Neural progenitor cell (in vitro differentiated cells): ENCODE results near the gene TENT5C. TPM values are rescaled to one million over a fixed set of nuclear protein-coding genes. Genes with fewer than 3 reads are reported as not detected.

Source experiments
- DNase-seq: peaks from one replicate; pipeline ENCODE4 v3.0.0-alpha.2; 2016; ENCODE audit warnings: low spot score
- H2AFZ ChIP-seq: fragments of 200-600 bp; sonication (generic); replicated peaks from 2 replicates; pipeline ENCODE4 v1.6.1; 2016; ENCODE audit warnings: antibody characterized with exemption
- H3F3A ChIP-seq: fragments of 200-600 bp; sonication (generic); 2 replicates; pipeline ENCODE4 v1.6.1; 2016; ENCODE audit warnings: antibody characterized with exemption, low read depth
- H3K27ac ChIP-seq: fragments of 200-600 bp; sonication (generic); 2 replicates; pipeline ENCODE4 v1.5.1; 2016; ENCODE audit warnings: mild to moderate bottlenecking
- H3K27me3 ChIP-seq: fragments of 200-600 bp; sonication (generic); 2 replicates; pipeline ENCODE4 v1.6.1; 2016; ENCODE audit warnings: mild to moderate bottlenecking, moderate library complexity
- H3K36me3 ChIP-seq: fragments of 200-600 bp; sonication (generic); 2 replicates; pipeline ENCODE4 v1.5.1; 2016
- H3K4me1 ChIP-seq: fragments of 200-600 bp; sonication (generic); 2 replicates; pipeline ENCODE4 v1.6.1; 2016; ENCODE audit warnings: mixed run types
- H3K4me2 ChIP-seq: fragments of 200-600 bp; sonication (generic); 2 replicates; pipeline ENCODE4 v1.6.1; 2016
- H3K4me3 ChIP-seq: fragments of 200-600 bp; sonication (generic); 2 replicates; pipeline ENCODE4 v1.5.1; 2016
- H3K79me2 ChIP-seq: fragments of 200-600 bp; sonication (generic); 2 replicates; pipeline ENCODE4 v1.6.1; 2016; ENCODE audit warnings: low read depth
- H3K9ac ChIP-seq: fragments of 200-600 bp; sonication (generic); 2 replicates; pipeline ENCODE4 v1.6.1; 2016
- H3K9me3 ChIP-seq: fragments of 200-600 bp; sonication (generic); 2 replicates; pipeline ENCODE4 v1.5.1; 2016; ENCODE audit warnings: low read depth
- H4K20me1 ChIP-seq: fragments of 200-600 bp; sonication (generic); 2 replicates; pipeline ENCODE4 v1.6.1; 2016; ENCODE audit warnings: low read depth
- H3K27ac Mint-ChIP-seq: 3 replicates; pipeline ENCODE4 v1.8.0; 2021; ENCODE audit warnings: mixed read lengths
- H3K27me3 Mint-ChIP-seq: 2 replicates; pipeline ENCODE4 v1.8.0; 2022; ENCODE audit warnings: low read depth, mild to moderate bottlenecking, inconsistent platforms, moderate library complexity, mixed read lengths; ENCODE audit not compliant: insufficient read depth
- H3K36me3 Mint-ChIP-seq: 3 replicates; pipeline ENCODE4 v1.8.0; 2021; ENCODE audit warnings: mixed read lengths
- H3K4me1 Mint-ChIP-seq: 3 replicates; pipeline ENCODE4 v1.8.0; 2021; ENCODE audit warnings: mixed read lengths
- H3K4me3 Mint-ChIP-seq: 3 replicates; pipeline ENCODE4 v1.8.0; 2021; ENCODE audit warnings: mild to moderate bottlenecking, moderate library complexity, mixed read lengths
- H3K9me3 Mint-ChIP-seq: 3 replicates; pipeline ENCODE4 v1.8.0; 2020; ENCODE audit warnings: mixed read lengths
- EZH2 ChIP-seq: fragments of 200-600 bp; sonication (generic); IDR thresholded peaks from 2 replicates; pipeline ENCODE4 v1.6.1; 2017; ENCODE audit warnings: antibody characterized with exemption, mild to moderate bottlenecking, moderate library complexity
- EZH2phosphoT487 ChIP-seq: fragments of 200-600 bp; sonication (generic); IDR thresholded peaks from 2 replicates; pipeline ENCODE4 v1.6.1; 2017; ENCODE audit warnings: antibody characterized with exemption
- total RNA-seq: library from RNA; depleted of rRNA; stranded (reverse); fragments of >200 nt; gene quantifications from 2 replicates; pipeline ENCODE4 v1.2.3, GENCODE V29; 2015; ENCODE audit warnings: low replicate concordance
- TF ChIP-seq, protein P1 (sequence below): fragments of 200-600 bp; sonication (generic); IDR thresholded peaks from 2 replicates; pipeline ENCODE4 v1.5.1; 2017; ENCODE audit warnings: antibody characterized with exemption, mild to moderate bottlenecking

TENT5C gene
- total RNA-seq, 1 donor from 2014 or later, result 0.39 TPM

GRCh38 chr1:117615474-117615873 is 9.6 kb downstream of the TENT5C start:
- no peaks in the 10 kb centered on the region for H3K4me1 ChIP-seq
- no peak overlapping the region for H3K4me3 Mint-ChIP-seq
- DNase-seq, result no peak
- H3K27ac Mint-ChIP-seq, result no peak overlapping the region
- H4K20me1 ChIP-seq, result no peaks in the 10 kb centered on the region
- no peaks in the 10 kb centered on the region for H3K79me2 ChIP-seq
- H3K27me3 Mint-ChIP-seq, result peaks cover 6% of the 10 kb centered on the region
- no peak overlapping the region for H2AFZ ChIP-seq
- H3K27ac ChIP-seq, result no peak overlapping the region
- H3K4me3 ChIP-seq, result no peak overlapping the region
- TF ChIP-seq EZH2, result no peak
- TF ChIP-seq, protein P1, sequence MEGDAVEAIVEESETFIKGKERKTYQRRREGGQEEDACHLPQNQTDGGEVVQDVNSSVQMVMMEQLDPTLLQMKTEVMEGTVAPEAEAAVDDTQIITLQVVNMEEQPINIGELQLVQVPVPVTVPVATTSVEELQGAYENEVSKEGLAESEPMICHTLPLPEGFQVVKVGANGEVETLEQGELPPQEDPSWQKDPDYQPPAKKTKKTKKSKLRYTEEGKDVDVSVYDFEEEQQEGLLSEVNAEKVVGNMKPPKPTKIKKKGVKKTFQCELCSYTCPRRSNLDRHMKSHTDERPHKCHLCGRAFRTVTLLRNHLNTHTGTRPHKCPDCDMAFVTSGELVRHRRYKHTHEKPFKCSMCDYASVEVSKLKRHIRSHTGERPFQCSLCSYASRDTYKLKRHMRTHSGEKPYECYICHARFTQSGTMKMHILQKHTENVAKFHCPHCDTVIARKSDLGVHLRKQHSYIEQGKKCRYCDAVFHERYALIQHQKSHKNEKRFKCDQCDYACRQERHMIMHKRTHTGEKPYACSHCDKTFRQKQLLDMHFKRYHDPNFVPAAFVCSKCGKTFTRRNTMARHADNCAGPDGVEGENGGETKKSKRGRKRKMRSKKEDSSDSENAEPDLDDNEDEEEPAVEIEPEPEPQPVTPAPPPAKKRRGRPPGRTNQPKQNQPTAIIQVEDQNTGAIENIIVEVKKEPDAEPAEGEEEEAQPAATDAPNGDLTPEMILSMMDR, result no peak
- TF ChIP-seq EZH2phosphoT487, result no peak
- no peaks in the 10 kb centered on the region for H3F3A ChIP-seq
- no peaks in the 10 kb centered on the region for H3K27me3 ChIP-seq
- H3K4me2 ChIP-seq, result no peak overlapping the region
- H3K9ac ChIP-seq, result no peak overlapping the region
- no peaks in the 10 kb centered on the region for H3K4me1 Mint-ChIP-seq
- no peaks in the 10 kb centered on the region for H3K36me3 Mint-ChIP-seq
- H3K9me3 Mint-ChIP-seq, result no peaks in the 10 kb centered on the region
- H3K36me3 ChIP-seq, result no peaks in the 10 kb centered on the region
- no peaks in the 10 kb centered on the region for H3K9me3 ChIP-seq

DNA sequence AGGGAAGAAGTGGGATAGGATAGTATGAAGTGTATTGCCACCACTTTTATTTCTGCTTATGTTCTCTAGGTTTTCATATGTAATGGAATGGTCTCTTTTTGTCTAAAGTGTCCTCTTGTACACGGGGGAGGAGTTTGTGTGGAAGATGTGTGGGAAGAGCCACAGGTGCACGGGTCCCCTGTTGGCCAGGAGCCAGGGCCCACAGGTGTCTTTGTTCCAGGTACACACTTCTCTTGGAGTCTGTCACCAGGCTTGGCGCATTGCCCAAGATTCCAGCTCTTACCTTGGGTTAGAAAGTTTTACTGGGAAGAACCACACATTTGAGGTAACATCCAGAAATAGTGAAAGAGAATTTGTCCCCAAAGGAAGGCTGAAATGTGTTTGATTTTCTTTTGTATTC is 10.5 kb downstream of the TENT5C start:
- peaks cover 9% of the 10 kb centered on the region for H3K27me3 Mint-ChIP-seq
- Histone ChIP-seq H3K27ac (no peak overlapping the region), H3K4me1 (no peaks in the 10 kb centered on the region), H3K36me3 (no peaks in the 10 kb centered on the region), H3K9me3 (no peaks in the 10 kb centered on the region), H2AFZ (no peak overlapping the region), H3K4me2 (no peak overlapping the region), H4K20me1 (no peaks in the 10 kb centered on the region), H3K4me3 (no peak overlapping the region), H3K9ac (no peak overlapping the region), H3F3A (no peaks in the 10 kb centered on the region), H3K79me2 (no peaks in the 10 kb centered on the region), H3K27me3 (no peaks in the 10 kb centered on the region)
- H3K27ac Mint-ChIP-seq, result no peak overlapping the region
- H3K4me3 Mint-ChIP-seq, result no peak overlapping the region
- no peaks in the 10 kb centered on the region for H3K9me3 Mint-ChIP-seq
- DNase-seq, result no peak
- no peaks in the 10 kb centered on the region for H3K4me1 Mint-ChIP-seq
- no peak for TF ChIP-seq EZH2
- TF ChIP-seq, protein P1, result no peak
- TF ChIP-seq EZH2phosphoT487, result no peak
- no peaks in the 10 kb centered on the region for H3K36me3 Mint-ChIP-seq

- no peaks in the 10 kb centered on the region for H3K4me1 Mint-ChIP-seq
Measured at GRCh38 chr1:117616967-117617366, 11.1 kb downstream of the TENT5C start.

More at GRCh38 chr1:117616967-117617366, 11.1 kb downstream of the TENT5C start:
- Histone ChIP-seq H3K4me1 (no peaks in the 10 kb centered on the region), H3F3A (no peaks in the 10 kb centered on the region), H3K4me2 (no peak overlapping the region), H4K20me1 (no peaks in the 10 kb centered on the region), H3K9me3 (no peaks in the 10 kb centered on the region), H3K9ac (no peak overlapping the region), H3K79me2 (no peaks in the 10 kb centered on the region), H3K27me3 (no peaks in the 10 kb centered on the region), H2AFZ (no peak overlapping the region), H3K36me3 (no peaks in the 10 kb centered on the region), H3K27ac (no peak overlapping the region), H3K4me3 (no peak overlapping the region)
- H3K27me3 Mint-ChIP-seq, result peaks cover 10% of the 10 kb centered on the region
- H3K9me3 Mint-ChIP-seq, result no peaks in the 10 kb centered on the region
- no peak overlapping the region for H3K4me3 Mint-ChIP-seq
- no peaks in the 10 kb centered on the region for H3K36me3 Mint-ChIP-seq
- no peak for DNase-seq
- no peak overlapping the region for H3K27ac Mint-ChIP-seq
- no peak for TF ChIP-seq EZH2phosphoT487
- TF ChIP-seq, protein P1, result no peak
- TF ChIP-seq EZH2, result no peak
